ENCODE measurements around the gene RNF126.

DNA sequence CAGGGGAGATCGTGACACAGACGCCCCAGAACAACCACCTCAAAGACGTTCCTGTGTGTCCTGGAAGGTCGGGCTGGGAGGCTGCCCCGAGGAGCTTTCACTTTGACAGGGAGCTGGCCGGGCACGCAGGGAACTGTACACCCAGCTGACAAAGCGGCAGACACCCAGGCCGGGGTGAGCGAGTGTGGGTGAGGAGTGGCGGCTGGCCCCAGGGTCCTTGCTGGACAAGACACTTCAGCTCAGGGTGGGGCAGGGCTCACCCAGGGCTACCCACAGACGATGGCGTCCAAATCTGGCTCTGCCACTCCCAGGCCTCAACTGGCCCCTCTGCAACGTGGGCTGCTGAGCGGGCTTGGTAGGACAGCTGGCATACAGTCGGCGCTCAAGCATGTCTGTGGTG is 21.3 kb downstream of the RNF126 start:
- no peak for TF ChIP-seq CTCF (IDR thresholded peaks at IDR 0.05; ENCODE audit: borderline replicate concordance, extremely low read depth, low read length, poor library complexity, severe bottlenecking)
- TF ChIP-seq EZH2 (IDR thresholded peaks at IDR 0.05; ENCODE audit: borderline replicate concordance, low read depth, low read length, severe bottlenecking) = no peak
